Globus pallidus (tissue), 1 donor: ENCODE data around the gene CORT.
A peak's percentile ranks its signal among the peaks of the same experiment; 100 is the strongest.

ENCODE experiments used
- DNase-seq: peaks from one replicate; pipeline ENCODE4 v3.0.0-alpha.2; 2015; ENCODE audit warnings: low spot score

CORT gene

DNA sequence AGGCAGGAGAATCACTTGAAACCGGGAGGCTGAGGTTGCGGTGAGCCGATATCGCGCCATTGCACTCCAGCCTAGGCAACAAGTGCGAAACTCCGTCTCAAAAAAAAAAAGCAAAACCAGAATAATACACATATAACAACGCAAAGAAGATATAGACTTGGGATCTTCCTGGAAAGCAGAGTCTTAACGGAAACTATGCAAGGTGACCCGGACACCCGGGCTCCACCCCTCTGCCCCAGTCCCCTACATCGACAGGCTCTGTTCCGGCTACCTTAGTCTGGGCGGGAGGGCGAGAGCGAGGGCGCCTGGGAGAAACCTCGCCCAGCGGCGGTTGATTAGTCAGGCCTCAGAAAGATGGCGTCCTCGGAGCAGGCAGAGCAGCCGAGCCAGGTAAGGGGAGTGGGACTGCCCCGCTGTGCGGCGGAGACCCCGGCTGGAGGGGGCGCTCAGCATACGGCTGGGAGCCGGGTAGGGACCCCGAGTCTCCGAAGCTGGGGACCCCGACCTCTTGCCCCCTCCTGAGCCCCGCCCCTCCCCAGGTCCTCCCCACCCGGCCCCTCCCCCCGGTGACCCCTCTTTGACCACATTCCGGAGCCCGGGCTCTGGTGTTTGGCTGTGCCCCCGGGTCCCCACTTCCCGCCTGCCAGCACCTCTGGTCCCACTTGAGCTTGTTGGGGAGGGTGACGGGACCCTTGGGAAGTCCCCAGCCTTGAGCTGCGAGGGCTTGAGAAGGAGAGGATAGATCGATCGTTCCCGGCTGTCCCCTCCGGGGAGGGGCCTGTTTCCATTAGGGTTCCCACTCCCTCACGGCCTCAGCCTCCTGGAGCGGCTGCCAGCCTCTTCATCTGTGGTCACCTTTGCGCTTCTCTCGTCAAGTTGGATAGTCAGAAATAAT is 25.0 kb downstream of the CORT start, which contains the start of gene PEX14:
Gene PEX14 (plus strand): TSS at position 338 of the 895 bp plus-strand sequence. CDS start 17 bp downstream, at position 355.
- peak; percentile 80 for DNase-seq

DNA sequence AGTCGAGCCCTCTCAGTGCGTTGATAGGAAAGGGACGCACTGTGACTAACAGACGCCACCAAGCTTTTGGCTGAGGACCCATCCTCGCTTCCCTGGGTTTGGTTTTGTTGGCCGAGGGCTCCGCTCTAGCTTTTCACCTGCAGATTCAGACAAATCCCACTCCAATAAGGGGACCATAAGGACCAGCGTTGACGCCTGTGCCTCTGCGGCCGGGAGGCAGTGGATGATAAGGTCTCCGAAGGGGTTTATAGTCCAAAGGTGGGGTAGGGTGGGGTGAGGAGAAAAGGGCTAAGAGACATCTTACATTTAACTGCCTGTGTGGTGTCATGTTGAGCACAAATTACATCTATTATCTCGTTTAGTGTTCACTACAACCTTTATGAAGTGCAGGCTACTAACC is 25.7 kb downstream of the CORT start:
- DNase-seq: no peak

DNA sequence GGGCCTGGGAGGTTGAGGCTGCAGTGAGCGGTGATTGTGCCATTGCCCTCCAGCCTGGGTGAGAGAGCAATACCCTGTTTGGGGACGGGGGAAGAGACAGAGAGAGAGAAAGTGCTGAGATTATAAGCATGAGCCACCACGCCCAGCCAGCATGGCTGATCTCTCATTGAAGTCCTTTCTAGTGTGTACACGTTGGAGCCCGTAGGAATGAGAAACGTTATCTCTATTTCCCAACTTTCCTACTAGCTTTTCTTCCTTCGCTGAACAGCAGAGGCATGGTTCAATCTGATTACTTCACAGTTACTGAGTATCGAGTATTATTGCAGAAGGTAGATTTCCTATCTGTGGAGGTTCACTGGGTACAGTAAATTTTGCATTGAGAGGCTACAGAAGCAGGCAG is 29.5 kb downstream of the CORT start:
- no peak for DNase-seq

DNA sequence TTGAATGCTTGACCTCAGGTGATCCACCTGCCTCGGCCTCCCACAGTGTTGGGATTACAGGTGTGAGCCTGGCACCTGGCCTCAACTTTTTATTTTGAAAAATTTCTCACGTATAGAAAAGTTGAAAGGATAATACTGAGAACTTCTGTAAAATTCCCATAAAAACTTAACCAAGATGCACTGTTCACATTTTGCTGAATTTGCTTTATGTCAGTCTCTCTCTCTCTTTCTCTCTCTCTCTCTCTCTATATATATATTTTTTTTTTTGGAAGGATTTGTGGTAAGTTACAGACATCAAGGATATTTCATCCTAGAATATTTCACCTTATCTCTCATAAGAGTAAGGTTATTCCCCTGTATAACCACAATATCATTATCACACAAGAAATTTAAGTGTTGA is 30.8 kb downstream of the CORT start:
- no peak for DNase-seq

DNA sequence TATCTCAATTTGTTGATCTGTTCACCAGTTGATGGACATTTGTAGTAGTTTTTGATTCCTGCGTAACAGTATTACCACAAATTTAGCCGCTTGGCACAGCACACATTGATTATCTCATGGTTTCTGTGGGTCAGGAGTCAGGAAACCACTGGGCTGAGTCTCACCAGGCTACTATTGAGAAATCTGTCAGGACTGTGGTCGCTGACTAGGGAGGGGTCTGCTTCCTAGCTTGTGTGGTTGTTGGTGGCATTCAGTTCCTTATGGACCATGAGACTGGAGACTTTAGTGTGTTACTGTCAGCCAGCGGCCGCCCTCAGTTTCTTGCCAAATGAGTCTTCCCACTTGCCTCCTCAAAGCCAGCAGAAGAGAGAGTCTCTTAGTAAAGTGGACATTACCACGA is 34.7 kb downstream of the CORT start:
- no peak for DNase-seq

GRCh38 chr1:10489291-10490055 is 39.6 kb downstream of the CORT start:
- DNase-seq: no peak

- no peak for DNase-seq
Measured at GRCh38 chr1:10490286-10490970, 40.6 kb downstream of the CORT start.

- no peak for DNase-seq
Measured at GRCh38 chr1:10494418-10494753, 44.6 kb downstream of the CORT start.

GRCh38 chr1:10494754-10495474 is 45.1 kb downstream of the CORT start:
- peak; percentile 72 for DNase-seq

DNA sequence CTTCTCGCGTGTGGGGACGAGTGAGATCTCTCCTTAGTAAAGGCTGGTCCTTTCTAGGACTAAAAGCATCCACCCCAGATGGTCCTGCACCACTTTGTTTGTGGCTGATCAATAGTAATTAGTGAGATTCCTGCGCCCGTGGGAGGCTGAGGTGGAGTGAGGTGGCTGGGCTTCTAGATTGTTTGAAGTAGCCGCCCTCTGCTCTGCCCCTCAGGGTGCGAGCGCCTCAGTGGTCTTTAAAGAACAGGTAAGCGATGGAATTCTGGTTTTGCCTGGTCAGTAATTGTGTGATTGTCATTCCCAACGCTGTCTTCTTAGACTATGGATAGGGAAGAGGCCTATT is 45.6 kb downstream of the CORT start:
- DNase-seq: no peak

GRCh38 chr1:10495952-10496351 is 46.1 kb downstream of the CORT start:
- DNase-seq: no peak

- no peak for DNase-seq
Measured at GRCh38 chr1:10497109-10497508, 47.3 kb downstream of the CORT start.

GRCh38 chr1:10498231-10498630 is 48.4 kb downstream of the CORT start:
- DNase-seq: no peak
